ENCODE data around the gene KCNAB2. TPM values are rescaled to one million over a fixed set of nuclear protein-coding genes. Genes with fewer than 3 reads are reported as not detected.

The KCNAB2 gene
- total RNA-seq, 4 donors from 2014 or later = 5.4 to 26.4 (median 10.1) TPM

DNA sequence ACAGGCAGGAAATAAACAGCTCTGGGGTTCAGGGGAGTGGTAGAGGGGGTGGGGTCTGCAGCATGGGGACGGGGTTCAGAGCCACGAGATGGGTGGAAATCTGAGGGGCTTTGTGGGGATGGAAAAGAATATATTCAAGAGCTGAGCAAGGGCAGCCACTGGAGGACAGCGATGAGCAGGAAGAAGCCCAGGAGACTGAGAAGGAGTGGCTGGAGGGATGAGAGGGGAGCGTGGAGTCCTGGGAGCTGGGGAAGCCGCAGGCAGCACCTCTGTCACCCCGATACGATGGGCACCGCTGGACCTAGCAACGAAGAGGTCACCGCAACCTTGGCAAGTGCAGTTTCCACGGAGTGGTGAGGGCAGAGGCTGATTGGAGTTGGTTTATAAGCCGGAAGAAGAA is 10.0 kb upstream of the KCNAB2 start:
- no peak for TF ChIP-seq POLR2A (IDR thresholded peaks at IDR 0.05)
- TF ChIP-seq, protein P1, sequence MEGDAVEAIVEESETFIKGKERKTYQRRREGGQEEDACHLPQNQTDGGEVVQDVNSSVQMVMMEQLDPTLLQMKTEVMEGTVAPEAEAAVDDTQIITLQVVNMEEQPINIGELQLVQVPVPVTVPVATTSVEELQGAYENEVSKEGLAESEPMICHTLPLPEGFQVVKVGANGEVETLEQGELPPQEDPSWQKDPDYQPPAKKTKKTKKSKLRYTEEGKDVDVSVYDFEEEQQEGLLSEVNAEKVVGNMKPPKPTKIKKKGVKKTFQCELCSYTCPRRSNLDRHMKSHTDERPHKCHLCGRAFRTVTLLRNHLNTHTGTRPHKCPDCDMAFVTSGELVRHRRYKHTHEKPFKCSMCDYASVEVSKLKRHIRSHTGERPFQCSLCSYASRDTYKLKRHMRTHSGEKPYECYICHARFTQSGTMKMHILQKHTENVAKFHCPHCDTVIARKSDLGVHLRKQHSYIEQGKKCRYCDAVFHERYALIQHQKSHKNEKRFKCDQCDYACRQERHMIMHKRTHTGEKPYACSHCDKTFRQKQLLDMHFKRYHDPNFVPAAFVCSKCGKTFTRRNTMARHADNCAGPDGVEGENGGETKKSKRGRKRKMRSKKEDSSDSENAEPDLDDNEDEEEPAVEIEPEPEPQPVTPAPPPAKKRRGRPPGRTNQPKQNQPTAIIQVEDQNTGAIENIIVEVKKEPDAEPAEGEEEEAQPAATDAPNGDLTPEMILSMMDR (IDR thresholded peaks at IDR 0.05) = no peak

DNA sequence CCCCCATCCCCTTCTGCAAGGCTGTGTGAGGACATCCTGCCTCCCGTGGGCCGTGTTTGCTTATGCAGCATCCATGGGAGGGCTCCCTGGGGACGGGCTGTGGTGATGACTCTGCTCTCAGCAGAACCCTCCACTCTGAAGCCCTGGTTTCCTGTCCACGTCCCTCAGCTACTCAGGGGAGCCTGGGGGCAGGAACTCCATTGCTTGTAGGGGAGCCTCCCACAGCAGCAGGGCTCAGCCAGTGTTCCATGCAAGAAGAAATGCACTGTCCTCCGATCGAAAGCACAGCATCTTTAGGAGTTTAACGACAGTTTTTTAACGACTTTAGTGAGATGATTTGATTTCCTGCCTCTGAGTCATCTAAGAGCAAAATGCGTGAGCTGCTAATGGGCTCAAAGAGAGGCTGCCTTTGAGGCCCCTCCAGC is 8.3 kb upstream of the KCNAB2 start:
- DNase-seq = peak in 1 of 3 donors; percentile 31
- TF ChIP-seq, protein P1 (IDR thresholded peaks at IDR 0.05) = no peak
- no peak for TF ChIP-seq POLR2A (IDR thresholded peaks at IDR 0.05)
- H3K36me3 ChIP-seq = no peaks in the 10 kb centered on the region
- no peaks in the 10 kb centered on the region for H3K27me3 ChIP-seq
- H3K4me3 ChIP-seq = no peak overlapping the region
- H3K27ac ChIP-seq = no peak overlapping the region
- no peaks in the 10 kb centered on the region for H3K9me3 ChIP-seq
- H3K4me1 ChIP-seq = no peaks in the 10 kb centered on the region

More for the DNA sequence above, 10.0 kb upstream of the KCNAB2 start:
- no peaks in the 10 kb centered on the region for H3K27me3 ChIP-seq
- no peaks in the 10 kb centered on the region for H3K4me1 ChIP-seq
- H3K4me3 ChIP-seq = no peak overlapping the region
- no peaks in the 10 kb centered on the region for H3K36me3 ChIP-seq
- no peak overlapping the region for H3K27ac ChIP-seq
- no peaks in the 10 kb centered on the region for H3K9me3 ChIP-seq
- DNase-seq = no peak

DNA sequence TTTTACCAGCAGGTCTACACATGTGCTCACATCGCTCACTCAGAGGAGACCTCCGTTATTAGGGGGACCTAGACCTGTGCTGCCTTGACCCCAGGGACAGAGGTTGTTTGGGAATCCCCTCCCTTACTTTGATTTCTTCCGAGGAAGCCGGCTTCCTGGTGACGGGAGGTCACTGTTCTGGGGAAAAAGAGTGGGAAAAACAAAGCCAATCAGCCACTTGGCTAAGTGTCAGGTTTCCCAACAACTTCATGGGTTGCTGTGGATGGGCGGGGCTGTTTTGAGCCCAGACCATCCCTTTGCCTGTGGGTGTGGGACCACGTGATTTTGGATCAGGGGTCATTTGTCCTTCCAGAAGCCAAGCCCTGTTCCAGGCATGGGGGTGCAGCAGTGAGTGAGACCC is 7.1 kb upstream of the KCNAB2 start:
- Histone ChIP-seq H3K27me3 (no peaks in the 10 kb centered on the region), H3K9me3 (no peaks in the 10 kb centered on the region), H3K4me3 (no peak overlapping the region), H3K36me3 (no peaks in the 10 kb centered on the region), H3K27ac (no peak overlapping the region), H3K4me1 (no peaks in the 10 kb centered on the region)
- DNase-seq = no peak
- TF ChIP-seq, protein P1 (IDR thresholded peaks at IDR 0.05) = no peak
- no peak for TF ChIP-seq POLR2A (IDR thresholded peaks at IDR 0.05)

DNA sequence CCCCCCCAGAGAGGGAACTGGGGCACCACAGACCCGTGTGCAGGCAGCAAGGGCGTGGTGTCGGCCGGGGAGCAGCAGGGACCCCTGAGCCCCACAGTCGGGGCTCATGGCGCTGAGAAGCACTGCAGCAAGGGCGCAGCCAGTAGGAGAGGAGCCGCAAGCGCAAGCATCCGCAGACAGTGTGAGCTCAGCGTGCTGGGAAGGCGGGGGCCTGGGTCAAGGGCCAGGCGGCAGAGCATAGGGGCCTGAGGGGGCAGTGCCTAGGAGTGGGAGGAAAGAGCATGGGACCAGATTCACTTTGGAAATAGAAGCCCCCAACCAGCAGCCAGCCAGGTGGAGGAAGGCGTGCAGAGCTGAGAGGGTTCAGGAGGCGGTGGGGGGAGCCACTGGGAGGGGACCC is 6.7 kb upstream of the KCNAB2 start:
- H3K4me1 ChIP-seq = no peaks in the 10 kb centered on the region
- no peaks in the 10 kb centered on the region for H3K36me3 ChIP-seq
- DNase-seq = no peak
- H3K9me3 ChIP-seq = no peaks in the 10 kb centered on the region
- H3K27me3 ChIP-seq = no peaks in the 10 kb centered on the region
- H3K27ac ChIP-seq = no peak overlapping the region
- no peak for TF ChIP-seq POLR2A (IDR thresholded peaks at IDR 0.05)
- TF ChIP-seq, protein P1 (IDR thresholded peaks at IDR 0.05) = no peak
- H3K4me3 ChIP-seq = no peak overlapping the region

DNA sequence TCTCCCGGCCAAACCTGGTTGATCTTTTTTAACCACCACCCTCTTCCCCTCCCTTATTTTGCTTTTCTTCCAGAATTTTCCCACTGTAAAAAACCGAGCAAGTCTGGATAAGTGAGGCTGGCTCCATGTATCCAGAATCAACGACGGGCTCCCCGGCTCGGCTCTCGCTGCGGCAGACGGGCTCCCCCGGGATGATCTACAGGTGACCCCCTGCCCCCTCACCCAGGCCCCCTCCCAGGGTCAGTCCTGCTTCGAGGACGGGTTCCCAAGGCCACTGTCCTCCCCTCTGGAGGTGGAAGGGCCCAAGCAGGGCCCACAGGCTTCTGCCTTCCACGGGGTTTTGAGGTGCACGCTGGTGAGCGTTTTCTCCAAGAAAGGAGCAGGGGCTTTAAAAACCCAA is 5.2 kb upstream of the KCNAB2 start:
- Histone ChIP-seq H3K4me3 (no peak overlapping the region), H3K9me3 (no peaks in the 10 kb centered on the region), H3K27ac (no peak overlapping the region), H3K4me1 (no peaks in the 10 kb centered on the region), H3K27me3 (no peaks in the 10 kb centered on the region), H3K36me3 (no peaks in the 10 kb centered on the region)
- DNase-seq = no peak
- TF ChIP-seq, protein P1 (IDR thresholded peaks at IDR 0.05) = no peak
- TF ChIP-seq POLR2A (IDR thresholded peaks at IDR 0.05) = no peak

DNA sequence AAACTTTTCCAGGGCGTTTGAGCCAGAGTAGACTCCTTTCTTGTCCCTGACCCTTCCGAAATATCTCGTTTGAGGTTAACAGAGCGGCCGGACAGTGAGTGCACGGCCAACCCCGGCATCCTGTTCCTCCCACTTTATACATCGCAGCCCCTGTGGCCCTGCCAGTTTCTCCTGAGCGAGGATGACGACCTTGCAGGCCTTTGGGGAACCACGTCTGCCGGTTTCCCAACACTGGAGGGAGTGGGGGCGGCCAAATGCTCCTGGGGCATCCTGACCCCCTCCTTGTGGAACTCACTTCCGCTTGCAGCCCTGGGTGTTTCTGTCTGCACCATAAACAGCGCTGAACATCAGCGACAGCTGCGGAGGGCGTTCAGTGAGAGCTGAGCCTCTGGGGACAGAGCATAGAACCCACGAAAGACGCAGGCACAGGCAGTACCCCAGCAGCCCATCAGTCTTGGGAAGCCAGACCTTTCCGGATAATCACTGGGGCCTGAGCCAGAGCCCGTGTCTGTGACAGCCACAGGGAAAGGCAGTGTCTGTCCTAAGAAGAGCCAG is 4.8 kb upstream of the KCNAB2 start:
- no peaks in the 10 kb centered on the region for H3K9me3 ChIP-seq
- no peak overlapping the region for H3K4me3 ChIP-seq
- H3K27me3 ChIP-seq = no peaks in the 10 kb centered on the region
- no peak overlapping the region for H3K27ac ChIP-seq
- DNase-seq = no peak
- TF ChIP-seq, protein P1 (IDR thresholded peaks at IDR 0.05) = no peak
- no peak for TF ChIP-seq POLR2A (IDR thresholded peaks at IDR 0.05)
- no peaks in the 10 kb centered on the region for H3K36me3 ChIP-seq
- H3K4me1 ChIP-seq = no peaks in the 10 kb centered on the region

Measured in Peyer's patch (tissue), 4 donors.